ENCODE data around the gene CAMTA1. TPM values are rescaled to one million over a fixed set of nuclear protein-coding genes. Genes with fewer than 3 reads are reported as not detected.

CAMTA1 gene
- total and polyA plus RNA-seq, 9 of the 15 experiments (the other 6 are each of a cell fraction or from before 2014, with no cell fraction given) = 43.9 to 161 (median 65.9) TPM

- ChIA-PET CTCF (ENCODE audit: low intra/inter-chr PET ratio) (no interaction called here), POLR2A (interaction anchor here (0.7 to 1.7 kb wide), 2 partner anchors 21 to 45 kb away, joined by 3 to 5 read pairs; no protein-coding TSS in a partner anchor)
- TF ChIP-seq SIRT6 (IDR thresholded peaks at IDR 0.05; ENCODE audit: low read depth, low read length) (no peak), SRSF9 (IDR thresholded peaks at IDR 0.05; ENCODE audit: borderline replicate concordance, low read depth, low read length) (no peak), FOXK2 (conservative IDR thresholded peaks at IDR 0.05 in 1 of 2, IDR thresholded peaks at IDR 0.05 in 1 of 2; ENCODE audit: low read depth in 2 of 2) (no peak)
- Histone ChIP-seq H3K27ac (ENCODE audit: extremely low read depth, low read depth, low read length) (no peak overlapping the region), H3K9me1 (ENCODE audit: control insufficient read depth, insufficient read depth, low read length) (no peaks in the 10 kb centered on the region), H3K79me2 (ENCODE audit: control insufficient read depth, insufficient read depth, low read length) (no peaks in the 10 kb centered on the region), H3K4me2 (ENCODE audit: insufficient read depth, low read length) (no peak overlapping the region), H4K20me1 (replicated peaks; ENCODE audit: control insufficient read depth, insufficient read depth, low read length) (peaks cover 12% of the 10 kb centered on the region), H3K36me3 (ENCODE audit: control insufficient read depth, insufficient read depth, low read length) (no peaks in the 10 kb centered on the region), H3K9me3 (replicated peaks; ENCODE audit: control insufficient read depth, insufficient read depth, low read depth, low read length) (no peaks in the 10 kb centered on the region), H3K27me3 (ENCODE audit: control insufficient read depth in 2 of 2, insufficient read depth in 2 of 2, low read length in 2 of 2) (peaks cover 34 to 69% of the 10 kb centered on the region in 2 experiments), H3K9ac (ENCODE audit: insufficient read depth in 1 of 2, low read depth in 2 of 2, low read length in 2 of 2) (no peak overlapping the region), H3K4me1 (replicated peaks in 1 of 2; ENCODE audit: control insufficient read depth in 2 of 2, insufficient read depth in 2 of 2, low read length in 2 of 2) (peaks cover 0 to 22% of the 10 kb centered on the region in 2 experiments; a peak in 4 of 5 replicates), H3K4me3 (no peak overlapping the region), H2AFZ (ENCODE audit: low read depth, low read length) (no peak overlapping the region)
- intact Hi-C loops (cut with micrococcal nuclease) = loop anchor here (5.0 kb wide), 1 partner anchor 219 kb away; no protein-coding TSS in a partner anchor
- WGBS (ENCODE audit: insufficient coverage, low coverage, missing lambda C conversion rate) = 23% methylated on average over 12 of the region's 13 CpGs
- ATAC-seq = no peak
- DNase-seq (ENCODE audit: extremely low read depth in 1 of 4, low spot score in 3 of 4) = no peak
- FAIRE-seq = no peak
- in situ Hi-C loops (cut with MboI) = no loop called here
- no TSS peak for BruUV-seq (replicated peaks)
These were observed 176.0 kb downstream of the CAMTA1 start for GRCh38 chr1:6961289-6961688.

- in situ Hi-C loops (cut with MboI) = no loop called here
- 34% methylated on average over 21 of the region's 31 CpGs for WGBS (ENCODE audit: insufficient coverage, low coverage, missing lambda C conversion rate)
- no peak overlapping the region for H3K4me3 ChIP-seq
- no peak overlapping the region for H3K27ac ChIP-seq (ENCODE audit: extremely low read depth, low read depth, low read length)
- ChIA-PET POLR2A (interaction anchor here (0.5 kb wide), 1 partner anchor 341 kb away, joined by 3 read pairs; no protein-coding TSS in a partner anchor), CTCF (ENCODE audit: low intra/inter-chr PET ratio) (no interaction called here)
- H2AFZ ChIP-seq (ENCODE audit: low read depth, low read length) = 0 out of 2 replicates have a peak overlapping the region, but pooled peaks have one; percentile 10
- FAIRE-seq (no peak), DNase-seq (ENCODE audit: extremely low read depth in 1 of 4, low spot score in 3 of 4) (no peak), ATAC-seq (no peak)
- no peaks in the 10 kb centered on the region for H3K36me3 ChIP-seq (ENCODE audit: control insufficient read depth, insufficient read depth, low read length)
- 0 out of 4 replicates have a peak overlapping the region, but pooled peaks of 1 of the 2 experiments have one; percentile 42 for H3K9ac ChIP-seq (ENCODE audit: insufficient read depth in 1 of 2, low read depth in 2 of 2, low read length in 2 of 2)
- H3K4me1 ChIP-seq (replicated peaks in 1 of 2; ENCODE audit: control insufficient read depth in 2 of 2, insufficient read depth in 2 of 2, low read length in 2 of 2) = peaks cover 0 to 22% of the 10 kb centered on the region in 2 experiments; a peak in 4 of 5 replicates
- peaks cover 12% of the 10 kb centered on the region for H4K20me1 ChIP-seq (replicated peaks; ENCODE audit: control insufficient read depth, insufficient read depth, low read length)
- no peaks in the 10 kb centered on the region for H3K9me3 ChIP-seq (replicated peaks; ENCODE audit: control insufficient read depth, insufficient read depth, low read depth, low read length)
- no peaks in the 10 kb centered on the region for H3K9me1 ChIP-seq (ENCODE audit: control insufficient read depth, insufficient read depth, low read length)
- no peaks in the 10 kb centered on the region for H3K79me2 ChIP-seq (ENCODE audit: control insufficient read depth, insufficient read depth, low read length)
- H3K4me2 ChIP-seq (ENCODE audit: insufficient read depth, low read length) = peak overlapping the region; percentile 57
- intact Hi-C loops (cut with micrococcal nuclease) = loop anchor here (5.0 kb wide), 1 partner anchor 220 kb away; no protein-coding TSS in a partner anchor
- TF ChIP-seq BHLHE40 (IDR thresholded peaks at IDR 0.05; ENCODE audit: low read length) (no peak), ZSCAN29 (IDR thresholded peaks at IDR 0.05) (no peak), PCBP1 (IDR thresholded peaks at IDR 0.05; ENCODE audit: low read depth, low read length, poor library complexity, severe bottlenecking) (peak; percentile 35), FOXP1 (CRISPR knock-in tag; IDR thresholded peaks at IDR 0.05) (no peak), ZBED1 (IDR thresholded peaks at IDR 0.05) (no peak), POLR2AphosphoS2 (IDR thresholded peaks at IDR 0.05; ENCODE audit: low read length) (no peak), TAF15 (IDR thresholded peaks at IDR 0.05; ENCODE audit: low read depth, low read length) (no peak), TEAD1 (CRISPR knock-in tag; IDR thresholded peaks at IDR 0.05) (no peak), ATF2 (CRISPR knock-in tag; IDR thresholded peaks at IDR 0.05) (no peak)
- peaks cover 30 to 63% of the 10 kb centered on the region in 2 experiments for H3K27me3 ChIP-seq (ENCODE audit: control insufficient read depth in 2 of 2, insufficient read depth in 2 of 2, low read length in 2 of 2)
- no TSS peak for BruUV-seq (replicated peaks)
These were observed 176.7 kb downstream of the CAMTA1 start for GRCh38 chr1:6961905-6962477.
